Astrocyte (in vitro differentiated cells and primary cell): ENCODE measurements around the gene CKLF.

Experiments
- EZH2 ChIP-seq: IDR thresholded peaks from 2 replicates; pipeline ENCODE4 v1.6.1; 2012; ENCODE audit warnings: mild to moderate bottlenecking, low read length, inconsistent platforms; ENCODE audit not compliant: insufficient read depth
- TF ChIP-seq, protein P1 (sequence below): IDR thresholded peaks from 2 replicates; pipeline ENCODE4 v1.5.1; 2011; ENCODE audit warnings: low read depth, mild to moderate bottlenecking, inconsistent platforms, low read length, moderate library complexity; ENCODE audit not compliant: insufficient read depth

DNA sequence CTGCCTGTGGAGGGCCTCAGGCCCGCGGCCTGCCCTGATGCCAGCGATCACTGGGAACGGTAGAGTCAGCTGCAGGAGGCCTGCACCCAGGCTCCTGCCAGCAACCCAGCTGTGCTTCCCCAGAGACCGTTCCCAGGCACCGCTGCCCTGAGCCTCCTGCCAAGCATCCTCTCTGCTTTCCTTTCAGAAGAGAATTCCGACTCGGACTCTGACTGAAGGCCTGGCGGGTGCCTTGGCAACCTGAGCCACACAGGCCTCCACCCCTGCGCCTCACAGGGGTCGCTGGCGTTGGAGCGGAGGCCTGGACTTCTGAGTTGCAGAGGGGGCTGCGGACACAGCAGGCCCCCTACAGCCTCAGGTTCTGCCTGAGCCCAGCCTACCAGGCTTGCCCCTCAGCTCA, 60.0 kb downstream of the CKLF start:
- TF ChIP-seq, protein P1, sequence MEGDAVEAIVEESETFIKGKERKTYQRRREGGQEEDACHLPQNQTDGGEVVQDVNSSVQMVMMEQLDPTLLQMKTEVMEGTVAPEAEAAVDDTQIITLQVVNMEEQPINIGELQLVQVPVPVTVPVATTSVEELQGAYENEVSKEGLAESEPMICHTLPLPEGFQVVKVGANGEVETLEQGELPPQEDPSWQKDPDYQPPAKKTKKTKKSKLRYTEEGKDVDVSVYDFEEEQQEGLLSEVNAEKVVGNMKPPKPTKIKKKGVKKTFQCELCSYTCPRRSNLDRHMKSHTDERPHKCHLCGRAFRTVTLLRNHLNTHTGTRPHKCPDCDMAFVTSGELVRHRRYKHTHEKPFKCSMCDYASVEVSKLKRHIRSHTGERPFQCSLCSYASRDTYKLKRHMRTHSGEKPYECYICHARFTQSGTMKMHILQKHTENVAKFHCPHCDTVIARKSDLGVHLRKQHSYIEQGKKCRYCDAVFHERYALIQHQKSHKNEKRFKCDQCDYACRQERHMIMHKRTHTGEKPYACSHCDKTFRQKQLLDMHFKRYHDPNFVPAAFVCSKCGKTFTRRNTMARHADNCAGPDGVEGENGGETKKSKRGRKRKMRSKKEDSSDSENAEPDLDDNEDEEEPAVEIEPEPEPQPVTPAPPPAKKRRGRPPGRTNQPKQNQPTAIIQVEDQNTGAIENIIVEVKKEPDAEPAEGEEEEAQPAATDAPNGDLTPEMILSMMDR, result no peak
- TF ChIP-seq EZH2, result no peak
